Activated T-helper 1 cell treated with anti-CD3 and anti-CD28 coated beads, Interleukin-12 subunit alpha, Interleukin-12 subunit beta, Interleukin-2, Interleukin-4 antibody, amounts not matched to agents 30 ng/mL and 10 ng/mL and 1 ng/mL, durations not matched to agents 14 hours and 24 hours and 36 hours (primary cell): ENCODE measurements around the gene DOK5. TPM values are rescaled to one million over a fixed set of nuclear protein-coding genes. Genes with fewer than 3 reads are reported as not detected.

Experiments used
- DNase-seq: peaks from one replicate; pipeline ENCODE4 v3.0.0; 2021; ENCODE audit warnings: low spot score
- H3K27ac Mint-ChIP-seq: one replicate; pipeline ENCODE4 v1.8.0; 2021; ENCODE audit warnings: mild to moderate bottlenecking, mixed read lengths
- H3K27me3 Mint-ChIP-seq: one replicate; pipeline ENCODE4 v1.8.0; 2022; ENCODE audit warnings: mild to moderate bottlenecking, moderate library complexity, mixed read lengths; ENCODE audit not compliant: insufficient read depth
- H3K36me3 Mint-ChIP-seq: one replicate; pipeline ENCODE4 v1.8.0; 2021; ENCODE audit warnings: low read depth, mixed read lengths
- H3K4me1 Mint-ChIP-seq: one replicate; pipeline ENCODE4 v1.8.0; 2021; ENCODE audit warnings: low read depth, mixed read lengths
- H3K4me3 Mint-ChIP-seq: one replicate; pipeline ENCODE4 v1.8.0; 2021; ENCODE audit warnings: mild to moderate bottlenecking, moderate library complexity, mixed read lengths
- H3K9me3 Mint-ChIP-seq: one replicate; pipeline ENCODE4 v1.8.0; 2021; ENCODE audit warnings: mixed read lengths
- intact Hi-C: fragments of 100-400 bp; cut with micrococcal nuclease; formaldehyde crosslinking; loops from one replicate; pipeline ENCODE4 v1.15.1; 2024
- total RNA-seq: library from RNA; stranded (reverse); gene quantifications from 2 replicates; pipeline ENCODE4 v1.2.3, GENCODE V29; 2022

DOK5 gene
- total RNA-seq, 1 donor from 2014 or later: 25.2 TPM

GRCh38 chr20:54532573-54532972 is 57.2 kb downstream of the DOK5 start:
- H3K27ac Mint-ChIP-seq: no peak overlapping the region
- H3K9me3 Mint-ChIP-seq: no peaks in the 10 kb centered on the region
- H3K4me1 Mint-ChIP-seq: no peaks in the 10 kb centered on the region
- H3K36me3 Mint-ChIP-seq: peaks cover 2% of the 10 kb centered on the region
- no peak overlapping the region for H3K4me3 Mint-ChIP-seq
- no peak for DNase-seq
- H3K27me3 Mint-ChIP-seq: no peaks in the 10 kb centered on the region
- intact Hi-C loops: no loop called here

DNA sequence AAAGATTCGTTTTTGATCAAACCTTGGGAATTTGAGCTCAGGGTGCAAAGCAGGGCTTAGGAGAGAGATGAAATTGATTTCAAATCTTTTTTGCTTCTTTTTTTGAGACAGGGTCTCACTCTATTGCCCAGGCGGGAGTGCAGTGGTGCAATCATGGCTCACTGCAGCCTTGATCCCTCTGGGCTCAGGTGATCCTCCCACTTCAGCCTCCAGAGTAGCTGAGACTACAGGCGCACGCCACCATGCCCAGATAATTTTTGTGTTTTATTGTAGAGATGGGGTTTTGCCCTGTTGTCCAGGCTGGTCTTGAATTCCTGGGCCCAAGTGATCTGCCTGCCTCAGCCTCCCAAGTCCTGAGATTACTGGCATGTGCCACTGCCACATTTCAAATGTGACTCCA is 58.7 kb downstream of the DOK5 start:
- no peaks in the 10 kb centered on the region for H3K27me3 Mint-ChIP-seq
- no peak overlapping the region for H3K4me3 Mint-ChIP-seq
- H3K27ac Mint-ChIP-seq: no peak overlapping the region
- DNase-seq: no peak
- intact Hi-C loops: no loop called here
- H3K36me3 Mint-ChIP-seq: peaks cover 2% of the 10 kb centered on the region
- H3K4me1 Mint-ChIP-seq: no peaks in the 10 kb centered on the region
- H3K9me3 Mint-ChIP-seq: peaks cover 5% of the 10 kb centered on the region

GRCh38 chr20:54535033-54535432 is 59.6 kb downstream of the DOK5 start:
- no peaks in the 10 kb centered on the region for H3K27me3 Mint-ChIP-seq
- peaks cover 2% of the 10 kb centered on the region for H3K36me3 Mint-ChIP-seq
- no peaks in the 10 kb centered on the region for H3K4me1 Mint-ChIP-seq
- DNase-seq: no peak
- intact Hi-C loops: no loop called here
- peaks cover 5% of the 10 kb centered on the region for H3K9me3 Mint-ChIP-seq
- no peak overlapping the region for H3K27ac Mint-ChIP-seq
- H3K4me3 Mint-ChIP-seq: no peak overlapping the region

GRCh38 chr20:54535746-54536145 is 60.4 kb downstream of the DOK5 start:
- no peaks in the 10 kb centered on the region for H3K4me1 Mint-ChIP-seq
- no peak for DNase-seq
- H3K27me3 Mint-ChIP-seq: no peaks in the 10 kb centered on the region
- peaks cover 5% of the 10 kb centered on the region for H3K9me3 Mint-ChIP-seq
- H3K36me3 Mint-ChIP-seq: peaks cover 2% of the 10 kb centered on the region
- H3K4me3 Mint-ChIP-seq: no peak overlapping the region
- intact Hi-C loops: no loop called here
- H3K27ac Mint-ChIP-seq: no peak overlapping the region

- peaks cover 5% of the 10 kb centered on the region for H3K9me3 Mint-ChIP-seq
- H3K4me3 Mint-ChIP-seq: no peak overlapping the region
- no peaks in the 10 kb centered on the region for H3K27me3 Mint-ChIP-seq
- H3K4me1 Mint-ChIP-seq: no peaks in the 10 kb centered on the region
- no peak overlapping the region for H3K27ac Mint-ChIP-seq
- intact Hi-C loops: no loop called here
- DNase-seq: no peak
- H3K36me3 Mint-ChIP-seq: peaks cover 2% of the 10 kb centered on the region
Observed at GRCh38 chr20:54539521-54540046, 64.2 kb downstream of the DOK5 start.

DNA sequence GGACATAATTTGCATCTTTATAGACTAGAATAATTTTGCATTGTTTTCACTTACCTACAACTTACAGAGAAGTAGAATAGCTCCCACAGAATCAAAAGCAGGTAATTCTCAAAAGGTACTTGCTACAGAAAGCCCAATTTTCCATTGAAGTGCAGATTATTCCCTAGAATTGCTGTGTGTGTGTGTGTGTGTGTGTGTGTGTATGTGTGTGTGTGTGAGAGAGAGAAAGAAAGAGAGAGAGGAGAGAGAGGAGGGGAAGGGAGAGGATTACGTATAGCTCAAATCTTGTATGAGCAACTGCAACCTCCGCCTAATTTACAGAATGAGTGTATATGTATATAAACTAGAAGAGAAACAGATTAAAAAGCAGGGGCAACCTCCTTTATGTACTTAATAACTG is 68.0 kb downstream of the DOK5 start:
- Mint-ChIP-seq H3K4me1 (no peaks in the 10 kb centered on the region), H3K36me3 (no peaks in the 10 kb centered on the region), H3K4me3 (no peak overlapping the region), H3K9me3 (peaks cover under 1% of the 10 kb centered on the region), H3K27ac (no peak overlapping the region), H3K27me3 (no peaks in the 10 kb centered on the region)
- intact Hi-C loops: no loop called here
- DNase-seq: no peak

DNA sequence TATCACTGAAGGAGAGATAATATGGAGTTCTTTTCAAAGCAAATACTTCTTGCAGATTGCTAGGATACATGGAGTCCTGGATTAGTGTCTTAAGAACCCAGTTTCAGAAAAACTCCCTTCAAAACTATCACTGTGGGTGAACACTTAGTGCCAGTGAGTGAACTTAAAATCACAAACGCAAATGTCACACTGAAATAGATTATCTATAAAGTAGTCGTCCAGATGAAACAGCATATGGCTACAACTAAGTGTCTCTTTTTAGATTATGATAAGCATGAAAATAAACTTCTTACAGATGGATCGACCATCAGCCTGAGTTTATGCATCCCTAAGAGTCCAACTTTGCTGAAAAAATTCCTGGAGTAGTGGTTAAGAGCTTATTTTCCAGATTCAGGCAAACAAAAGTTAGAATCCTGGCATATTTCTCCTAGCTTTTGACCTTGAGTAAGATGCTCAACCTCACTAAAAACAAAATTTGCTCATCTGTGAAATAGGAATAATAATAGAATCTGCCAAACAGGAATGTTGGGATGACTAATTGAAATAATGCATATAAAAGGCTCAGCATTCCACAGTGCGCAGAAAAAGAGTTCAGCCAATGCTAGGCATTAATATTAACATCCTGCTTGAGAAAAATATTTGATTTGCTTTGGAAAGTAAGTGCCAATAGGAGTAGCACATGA is 70.4 kb downstream of the DOK5 start:
- H3K36me3 Mint-ChIP-seq: no peaks in the 10 kb centered on the region
- H3K27me3 Mint-ChIP-seq: no peaks in the 10 kb centered on the region
- H3K27ac Mint-ChIP-seq: no peak overlapping the region
- intact Hi-C loops: no loop called here
- DNase-seq: no peak
- H3K4me3 Mint-ChIP-seq: no peak overlapping the region
- no peaks in the 10 kb centered on the region for H3K9me3 Mint-ChIP-seq
- H3K4me1 Mint-ChIP-seq: peaks cover 5% of the 10 kb centered on the region

- peaks cover 11% of the 10 kb centered on the region for H3K4me1 Mint-ChIP-seq
- H3K4me3 Mint-ChIP-seq: no peak overlapping the region
- no peak overlapping the region for H3K27ac Mint-ChIP-seq
- H3K36me3 Mint-ChIP-seq: no peaks in the 10 kb centered on the region
- H3K27me3 Mint-ChIP-seq: no peaks in the 10 kb centered on the region
- no peaks in the 10 kb centered on the region for H3K9me3 Mint-ChIP-seq
- intact Hi-C loops: no loop called here
- no peak for DNase-seq
Observed at GRCh38 chr20:54548849-54549248, 73.5 kb downstream of the DOK5 start.

DNA sequence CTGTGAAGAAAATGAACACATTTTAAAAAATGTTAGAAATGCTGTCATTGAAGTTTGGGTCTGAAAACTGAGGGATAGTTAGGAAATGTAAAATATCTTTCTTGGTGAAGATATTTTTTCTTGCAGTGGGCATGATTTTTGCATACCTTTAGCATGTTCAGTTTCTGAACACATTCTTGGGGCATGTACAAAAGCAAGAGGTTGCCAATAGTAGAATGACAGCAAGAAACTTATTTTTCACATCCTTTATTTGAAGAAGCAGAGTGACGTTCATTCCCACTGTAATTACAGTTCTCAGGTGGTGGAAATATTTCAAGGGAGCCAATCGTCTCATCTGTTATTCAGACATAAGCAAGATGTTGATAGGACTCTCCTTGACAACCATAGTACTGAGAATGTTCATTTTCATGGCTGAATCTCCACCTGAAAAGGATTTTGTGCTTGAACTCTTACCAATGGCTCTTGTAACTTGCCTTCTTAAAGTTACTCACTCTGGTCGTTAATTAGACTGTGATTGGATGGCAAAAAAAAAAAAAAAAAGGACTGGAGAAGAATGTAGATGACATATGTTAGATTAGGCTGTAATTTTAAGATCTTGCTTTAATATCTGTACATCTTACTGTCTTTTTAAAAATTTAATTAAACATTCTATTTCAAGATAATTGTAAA is 74.4 kb downstream of the DOK5 start:
- no peak for DNase-seq
- Mint-ChIP-seq H3K4me3 (no peak overlapping the region), H3K36me3 (no peaks in the 10 kb centered on the region), H3K4me1 (peaks cover 11% of the 10 kb centered on the region), H3K27me3 (no peaks in the 10 kb centered on the region), H3K9me3 (no peaks in the 10 kb centered on the region), H3K27ac (no peak overlapping the region)
- intact Hi-C loops: no loop called here

GRCh38 chr20:54550776-54551396 is 75.5 kb downstream of the DOK5 start:
- Mint-ChIP-seq H3K4me1 (peaks cover 11% of the 10 kb centered on the region), H3K27me3 (no peaks in the 10 kb centered on the region), H3K9me3 (no peaks in the 10 kb centered on the region), H3K27ac (peak overlapping the region; percentile 14), H3K4me3 (no peak overlapping the region), H3K36me3 (no peaks in the 10 kb centered on the region)
- DNase-seq: no peak
- intact Hi-C loops: no loop called here

GRCh38 chr20:54554006-54554405 is 78.6 kb downstream of the DOK5 start:
- Mint-ChIP-seq H3K4me3 (no peak overlapping the region), H3K27ac (no peak overlapping the region)
- intact Hi-C loops: no loop called here

GRCh38 chr20:54555150-54555549 is 79.8 kb downstream of the DOK5 start:
- Mint-ChIP-seq H3K4me3 (no peak overlapping the region), H3K27ac (no peak overlapping the region), H3K27me3 (peaks cover 1% of the 10 kb centered on the region), H3K9me3 (no peaks in the 10 kb centered on the region), H3K36me3 (no peaks in the 10 kb centered on the region), H3K4me1 (peaks cover 11% of the 10 kb centered on the region)
- intact Hi-C loops: loop anchor here (5.0 kb wide), 1 partner anchor 78 kb away; the partner anchor contains the start of gene DOK5
- DNase-seq: no peak

More at GRCh38 chr20:54554006-54554405, 78.6 kb downstream of the DOK5 start:
- Mint-ChIP-seq H3K4me1 (peaks cover 11% of the 10 kb centered on the region), H3K27me3 (peaks cover 1% of the 10 kb centered on the region), H3K9me3 (no peaks in the 10 kb centered on the region), H3K36me3 (no peaks in the 10 kb centered on the region)
- DNase-seq: no peak

DNA sequence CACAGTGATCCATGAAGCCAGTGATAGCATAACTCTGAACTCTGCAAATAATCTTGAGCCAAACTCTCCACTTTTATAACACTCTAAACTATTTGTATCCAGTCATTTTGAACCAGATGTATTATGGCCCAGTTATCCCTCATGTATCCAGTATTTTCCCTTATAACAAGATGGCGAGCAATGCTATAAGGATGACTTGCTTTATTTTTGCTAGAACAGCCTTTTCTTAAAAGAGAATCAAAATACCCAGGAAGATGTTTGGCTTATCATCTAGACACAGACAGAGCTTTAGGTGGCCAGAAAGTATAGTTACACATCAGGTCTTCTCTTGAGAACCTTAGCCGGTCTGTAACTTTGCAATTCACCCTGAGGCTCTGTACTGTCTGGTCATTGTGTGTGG is 81.0 kb downstream of the DOK5 start:
- no peak overlapping the region for H3K4me3 Mint-ChIP-seq
- no peak for DNase-seq
- H3K9me3 Mint-ChIP-seq: no peaks in the 10 kb centered on the region
- H3K27ac Mint-ChIP-seq: no peak overlapping the region
- peaks cover under 1% of the 10 kb centered on the region for H3K4me1 Mint-ChIP-seq
- intact Hi-C loops: loop anchor here (5.0 kb wide), 1 partner anchor 79 kb away; the partner anchor contains the start of gene DOK5
- H3K36me3 Mint-ChIP-seq: no peaks in the 10 kb centered on the region
- peaks cover 1% of the 10 kb centered on the region for H3K27me3 Mint-ChIP-seq
